ENCODE measurements around the gene ZNF407.
A peak's percentile ranks its signal among the peaks of the same experiment; 100 is the strongest.

Gene ZNF407

GRCh38 chr18:74982946-74983635, 385.4 kb downstream of the ZNF407 start:
- DNase-seq, result no peak

GRCh38 chr18:74989134-74989533, 391.5 kb downstream of the ZNF407 start:
- DNase-seq, result no peak

GRCh38 chr18:74990563-74991081, 393.0 kb downstream of the ZNF407 start:
- DNase-seq, result peak; percentile 31

- no peak for DNase-seq
These were observed 397.1 kb downstream of the ZNF407 start for GRCh38 chr18:74994502-74995418.

GRCh38 chr18:74995419-74995736, 397.7 kb downstream of the ZNF407 start:
- no peak for DNase-seq

- DNase-seq, result no peak
These were observed 398.4 kb downstream of the ZNF407 start for GRCh38 chr18:74996055-74996454.

- DNase-seq, result no peak
These were observed 399.3 kb downstream of the ZNF407 start for GRCh38 chr18:74996996-74997395.

GRCh38 chr18:75000920-75001319, 403.2 kb downstream of the ZNF407 start:
- DNase-seq, result no peak

GRCh38 chr18:75003039-75003438, 405.4 kb downstream of the ZNF407 start:
- no peak for DNase-seq

- DNase-seq, result no peak
These were observed 406.4 kb downstream of the ZNF407 start for GRCh38 chr18:75003764-75004690.

- DNase-seq, result no peak
These were observed 408.0 kb downstream of the ZNF407 start for GRCh38 chr18:75005626-75006025.

GRCh38 chr18:75008186-75008585, 410.5 kb downstream of the ZNF407 start:
- DNase-seq, result no peak

GRCh38 chr18:75009296-75009695, 411.6 kb downstream of the ZNF407 start:
- no peak for DNase-seq

GRCh38 chr18:75009878-75010277, 412.2 kb downstream of the ZNF407 start:
- DNase-seq, result no peak

- DNase-seq, result no peak
These were observed 412.6 kb downstream of the ZNF407 start for GRCh38 chr18:75010278-75010677.

GRCh38 chr18:75010689-75011088, 413.0 kb downstream of the ZNF407 start:
- DNase-seq, result no peak

GRCh38 chr18:75016025-75016717, 418.5 kb downstream of the ZNF407 start:
- no peak for DNase-seq

GRCh38 chr18:75023473-75023872, 425.8 kb downstream of the ZNF407 start:
- no peak for DNase-seq

GRCh38 chr18:75024871-75025270, 427.2 kb downstream of the ZNF407 start:
- DNase-seq, result no peak

GRCh38 chr18:75025573-75025972, 427.9 kb downstream of the ZNF407 start:
- DNase-seq, result no peak

- no peak for DNase-seq
These were observed 431.8 kb downstream of the ZNF407 start for GRCh38 chr18:75029481-75029880.

GRCh38 chr18:75031717-75032317, 434.1 kb downstream of the ZNF407 start:
- DNase-seq, result no peak

Data from KG1 (cell line).